ENCODE data around the gene TST.
A peak's percentile ranks its signal among the peaks of the same experiment; 100 is the strongest.

The TST gene

DNA sequence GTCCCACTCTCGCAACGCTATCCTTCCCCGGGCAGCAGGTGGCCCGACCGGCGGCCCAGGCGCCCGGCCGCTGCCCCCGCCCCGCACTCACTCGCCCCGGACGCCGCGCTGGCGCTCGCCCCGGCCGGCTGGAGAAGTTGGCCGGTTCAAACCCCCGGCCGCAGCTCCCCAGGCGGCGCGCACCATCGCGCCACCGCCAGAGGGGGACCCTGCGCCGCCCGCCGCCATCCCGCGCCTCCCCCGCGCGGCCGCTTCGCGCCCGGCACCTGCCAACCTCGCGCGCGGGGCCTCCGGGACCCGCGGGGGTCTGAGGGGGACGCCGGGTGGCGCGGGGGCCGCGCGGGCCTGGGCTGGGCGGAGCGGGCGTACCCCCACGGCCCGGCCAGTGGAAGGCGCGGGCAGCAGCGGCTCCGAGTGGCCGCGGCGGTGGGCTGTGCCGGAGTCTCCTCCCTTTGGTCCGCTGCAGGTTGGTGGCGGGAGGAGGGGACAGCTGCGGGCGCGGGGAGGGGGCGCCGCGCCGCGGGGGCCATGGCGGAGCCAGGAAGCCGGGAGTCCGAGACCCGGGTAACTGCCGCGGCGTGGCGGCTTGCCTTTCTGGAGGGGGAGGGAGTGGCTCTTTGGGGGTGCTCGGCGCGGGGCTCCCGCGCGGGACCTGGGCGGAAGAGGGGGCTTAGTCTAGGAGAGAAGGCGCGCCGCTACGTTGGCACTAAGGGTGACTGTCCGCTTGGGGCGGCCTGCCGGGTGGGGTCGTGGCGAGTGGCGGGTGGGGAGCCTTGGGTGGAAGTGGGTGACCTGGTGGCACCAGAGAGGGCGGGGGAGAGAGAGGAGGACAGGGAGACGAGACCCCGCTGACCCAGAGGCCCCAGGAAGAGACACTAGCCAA is at the start of gene TST, which contains the start of gene MPST:
TSS of gene TST (minus strand) at position 139 of the 883 bp plus-strand sequence. CDS start 715 bp downstream, outside the sequence.
TSS of gene MPST (plus strand) at position 434 of the 883 bp plus-strand sequence. CDS start at position 529, 95 bp downstream.
- peak within 1 kb of the TSS; percentile 20 for H3K27ac Mint-ChIP-seq
- H3K27me3 Mint-ChIP-seq = peaks cover 1% of the 10 kb centered on the region
- DNase-seq (ENCODE audit: low spot score in 2 of 2) (peak; percentile 41 to 57), ATAC-seq (ENCODE audit: low read depth) (peak; percentile 78)
- no peaks in the 10 kb centered on the region for H3K9me3 Mint-ChIP-seq
- peak within 1 kb of the TSS; percentile 84 for H3K4me3 Mint-ChIP-seq
- peaks cover 7% of the 10 kb centered on the region for H3K4me1 Mint-ChIP-seq
- no peaks in the 10 kb centered on the region for H3K36me3 Mint-ChIP-seq

DNA sequence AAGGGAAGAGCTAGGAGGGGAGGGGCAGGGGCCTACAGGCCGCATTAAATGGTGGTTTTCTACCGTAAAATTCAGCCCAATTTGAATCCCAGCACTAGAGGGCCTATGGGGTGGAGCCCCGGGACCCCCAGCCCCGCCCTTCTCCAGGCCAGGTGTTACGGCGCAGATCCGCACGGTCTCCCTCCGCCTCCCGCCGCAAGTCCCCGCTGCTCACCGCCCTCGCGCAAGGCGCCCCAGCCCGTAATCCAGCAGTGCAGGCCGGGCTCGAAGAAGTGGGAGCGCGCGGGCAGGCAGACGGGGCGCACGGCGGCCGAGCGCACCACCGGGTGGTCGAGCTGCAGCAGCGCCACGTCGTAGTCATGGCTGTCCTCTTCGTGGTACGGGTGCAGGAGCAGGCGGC is 49.6 kb upstream of the TST start:
- no peaks in the 10 kb centered on the region for H3K9me3 Mint-ChIP-seq
- DNase-seq (ENCODE audit: low spot score in 2 of 2) = no peak
- no peak for ATAC-seq (ENCODE audit: low read depth)
- no peaks in the 10 kb centered on the region for H3K4me1 Mint-ChIP-seq
- peaks cover 16% of the 10 kb centered on the region for H3K27me3 Mint-ChIP-seq
- no peak overlapping the region for H3K4me3 Mint-ChIP-seq
- no peak overlapping the region for H3K27ac Mint-ChIP-seq
- H3K36me3 Mint-ChIP-seq = peaks cover 7% of the 10 kb centered on the region

DNA sequence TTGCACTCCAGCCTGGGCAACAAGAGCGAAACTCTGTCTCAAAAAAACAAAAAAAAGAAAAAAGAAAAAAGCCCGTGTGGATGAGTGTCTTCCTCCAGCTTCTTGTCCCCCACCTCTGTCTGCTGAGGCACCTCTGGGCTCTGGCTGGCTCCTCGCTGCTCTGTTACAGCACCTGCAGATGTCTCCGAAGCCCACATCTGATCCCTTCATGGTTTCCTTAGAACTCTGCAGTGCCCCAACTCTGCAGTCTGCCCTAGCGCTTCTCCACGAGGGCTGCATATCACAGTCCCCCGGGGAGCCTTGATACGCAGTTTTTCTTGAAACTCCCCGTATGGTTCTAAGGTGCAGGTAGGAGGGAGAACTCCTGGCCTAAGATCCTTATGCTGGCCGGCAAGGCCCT is 48.2 kb upstream of the TST start:
- no peak overlapping the region for H3K4me3 Mint-ChIP-seq
- peaks cover 9% of the 10 kb centered on the region for H3K36me3 Mint-ChIP-seq
- no peaks in the 10 kb centered on the region for H3K9me3 Mint-ChIP-seq
- no peak overlapping the region for H3K27ac Mint-ChIP-seq
- DNase-seq (ENCODE audit: low spot score in 2 of 2) = no peak
- peaks cover 16% of the 10 kb centered on the region for H3K27me3 Mint-ChIP-seq
- H3K4me1 Mint-ChIP-seq = peaks cover 2% of the 10 kb centered on the region
- ATAC-seq (ENCODE audit: low read depth) = no peak

DNA sequence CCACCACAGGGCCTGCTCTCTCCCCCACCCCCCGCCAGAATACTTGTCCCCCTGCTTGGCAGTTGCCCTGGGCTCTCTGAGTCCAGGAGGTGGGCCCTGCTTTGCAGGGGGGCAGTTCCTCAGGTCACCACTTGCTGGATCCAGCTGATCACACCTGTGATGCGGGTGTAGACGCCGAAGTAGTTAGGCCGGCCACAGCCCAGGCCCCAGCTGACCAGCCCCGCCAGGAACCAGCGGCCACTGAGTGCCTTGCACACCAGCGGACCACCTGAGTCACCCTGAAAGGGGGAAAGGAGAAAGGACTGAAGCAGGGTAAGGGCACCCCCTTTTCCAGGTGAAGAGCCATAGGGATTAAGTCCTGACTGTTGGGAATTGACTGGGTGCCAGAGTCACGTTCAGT is 46.7 kb upstream of the TST start:
- ATAC-seq (ENCODE audit: low read depth) = no peak
- Mint-ChIP-seq H3K27me3 (peaks cover 16% of the 10 kb centered on the region), H3K36me3 (peaks cover 15% of the 10 kb centered on the region), H3K4me1 (peaks cover 2% of the 10 kb centered on the region), H3K9me3 (no peaks in the 10 kb centered on the region), H3K27ac (no peak overlapping the region), H3K4me3 (no peak overlapping the region)
- no peak for DNase-seq (ENCODE audit: low spot score in 2 of 2)

DNA sequence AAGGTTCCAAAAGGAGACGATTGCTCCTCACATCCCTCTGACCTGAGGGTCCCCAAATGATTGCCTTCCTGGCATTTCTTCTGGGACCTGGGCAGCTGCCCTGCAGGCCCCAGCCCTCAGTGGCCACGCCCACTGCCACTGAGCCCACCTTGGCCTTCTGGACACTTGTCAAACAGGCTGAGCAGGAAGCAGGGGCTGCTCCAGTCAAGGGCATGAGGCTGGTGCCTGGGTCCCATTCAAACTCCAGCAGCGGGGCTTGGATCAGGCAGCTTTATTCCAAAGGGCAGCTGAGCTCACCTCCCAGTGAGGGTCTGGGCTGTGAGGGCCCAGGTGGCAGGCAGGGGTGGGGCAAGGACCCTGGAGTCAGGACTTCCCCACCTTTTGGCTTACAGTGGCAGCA is 45.9 kb upstream of the TST start:
- Mint-ChIP-seq H3K9me3 (no peaks in the 10 kb centered on the region), H3K36me3 (peaks cover 17% of the 10 kb centered on the region), H3K4me1 (peaks cover 2% of the 10 kb centered on the region), H3K27me3 (peaks cover 15% of the 10 kb centered on the region), H3K4me3 (no peak overlapping the region), H3K27ac (no peak overlapping the region)
- ATAC-seq (ENCODE audit: low read depth) (no peak), DNase-seq (ENCODE audit: low spot score in 2 of 2) (no peak)

DNA sequence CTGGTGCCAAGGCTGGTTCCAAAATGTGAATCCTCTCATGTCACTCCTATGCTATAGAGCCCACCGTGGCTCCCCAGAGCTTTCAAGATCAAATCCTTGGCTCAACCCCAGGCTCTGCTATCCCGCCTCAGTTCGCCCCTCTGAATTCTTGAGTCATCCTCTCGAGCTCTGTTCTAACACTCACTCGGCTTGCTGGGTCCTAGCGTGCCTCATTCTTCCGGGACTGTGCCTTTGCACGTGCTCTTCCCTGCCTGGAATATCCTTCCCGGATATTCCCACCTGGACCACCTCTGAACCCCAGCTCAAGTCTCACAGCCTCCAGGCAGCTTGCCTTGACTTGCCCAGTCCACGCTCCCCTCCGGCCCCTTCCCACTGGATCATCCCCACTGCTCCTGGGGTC is 45.3 kb upstream of the TST start:
- H3K27ac Mint-ChIP-seq = no peak overlapping the region

DNA sequence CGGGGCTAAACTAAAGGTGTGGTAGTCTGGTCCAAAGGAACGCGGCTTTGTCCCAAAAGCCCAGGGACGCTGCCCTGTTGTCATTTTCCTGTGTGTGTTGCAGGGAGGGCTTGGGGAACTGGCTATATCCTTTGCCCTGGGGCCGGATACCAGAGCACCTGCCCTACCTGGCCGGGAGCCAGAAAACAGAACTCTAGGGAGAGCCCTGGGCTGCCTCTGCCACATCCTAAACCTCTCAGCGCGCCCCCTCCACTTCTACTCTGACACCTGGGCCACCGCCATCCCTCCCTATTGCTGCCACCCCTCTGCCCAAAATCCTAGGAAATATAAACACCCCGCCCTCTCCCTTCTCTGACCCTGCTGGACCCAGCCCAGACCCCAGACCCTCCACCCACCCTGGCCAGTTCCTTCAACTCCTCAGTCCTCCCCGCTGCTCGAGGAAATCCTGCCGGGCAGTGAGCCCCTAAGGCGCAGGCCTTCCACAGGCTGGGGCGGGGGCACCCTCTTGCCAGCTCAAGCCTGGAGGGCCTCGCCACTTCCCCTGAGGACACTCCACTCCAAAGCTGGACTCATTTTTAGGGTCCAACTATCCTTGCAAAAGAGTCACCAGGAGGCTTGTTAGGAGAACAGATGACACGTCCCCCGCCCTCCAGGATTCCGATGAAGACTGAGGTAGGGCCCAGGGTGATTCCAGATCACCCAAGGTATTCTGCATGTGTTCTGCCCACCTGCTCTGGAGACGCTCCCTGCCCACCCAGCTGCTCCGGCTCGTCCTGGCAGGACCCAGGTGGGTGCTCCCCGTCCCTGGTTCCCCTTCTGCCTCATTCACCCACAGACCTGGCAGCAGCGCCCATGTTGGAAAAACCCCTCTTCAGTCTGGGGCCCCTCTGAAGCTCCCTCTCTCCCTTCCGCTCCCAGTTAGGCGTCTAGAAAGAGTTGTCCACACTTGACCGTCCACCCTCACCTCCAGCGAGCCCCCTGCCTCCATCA is 44.5 kb upstream of the TST start:
- Mint-ChIP-seq H3K27me3 (peaks cover 9% of the 10 kb centered on the region), H3K4me1 (peaks cover 2% of the 10 kb centered on the region), H3K27ac (no peak overlapping the region), H3K9me3 (no peaks in the 10 kb centered on the region), H3K36me3 (peaks cover 19% of the 10 kb centered on the region), H3K4me3 (no peak overlapping the region)
- ATAC-seq (ENCODE audit: low read depth) (no peak), DNase-seq (ENCODE audit: low spot score in 2 of 2) (no peak)

More for the DNA sequence above, 45.3 kb upstream of the TST start:
- Mint-ChIP-seq H3K4me1 (peaks cover 2% of the 10 kb centered on the region), H3K36me3 (peaks cover 19% of the 10 kb centered on the region), H3K27me3 (peaks cover 9% of the 10 kb centered on the region), H3K9me3 (no peaks in the 10 kb centered on the region), H3K4me3 (no peak overlapping the region)
- ATAC-seq (ENCODE audit: low read depth) (no peak), DNase-seq (ENCODE audit: low spot score in 2 of 2) (no peak)

DNA sequence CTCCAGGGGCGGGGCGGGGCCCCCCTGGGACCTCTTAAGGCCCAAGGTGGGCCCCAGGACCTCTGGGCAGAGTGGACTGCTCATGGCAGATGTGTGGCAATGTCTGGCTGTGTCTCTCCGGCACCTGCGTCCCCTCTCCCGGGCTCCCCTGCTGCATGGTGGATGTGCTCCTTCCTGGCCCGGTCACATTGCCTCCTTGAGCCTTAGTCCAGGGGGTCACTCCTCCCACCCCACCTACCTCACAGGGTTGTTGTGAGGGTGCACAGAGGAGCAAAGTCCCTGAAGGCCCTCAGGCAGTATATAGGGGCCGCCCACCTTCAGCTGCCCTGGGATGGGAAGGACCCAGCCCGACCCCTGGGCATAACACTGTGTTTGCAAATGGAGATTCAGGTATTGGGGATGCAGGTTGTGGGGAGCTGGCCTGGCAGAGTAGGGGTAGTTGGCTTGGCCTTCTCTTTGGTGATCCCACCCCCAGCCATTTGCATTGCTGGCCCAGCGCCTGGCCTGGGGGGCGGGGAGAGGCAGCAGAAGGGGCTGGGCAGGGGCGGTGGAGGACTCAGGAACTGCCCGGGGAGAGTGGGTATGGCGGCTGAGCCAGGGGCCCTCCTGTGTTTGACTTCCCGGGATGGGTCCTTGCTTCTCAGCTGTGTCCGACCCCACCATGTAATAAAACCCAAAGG is 43.6 kb upstream of the TST start:
- Mint-ChIP-seq H3K27ac (no peak overlapping the region), H3K4me3 (no peak overlapping the region), H3K36me3 (peaks cover 19% of the 10 kb centered on the region), H3K9me3 (no peaks in the 10 kb centered on the region), H3K27me3 (peaks cover 4% of the 10 kb centered on the region), H3K4me1 (peaks cover 2% of the 10 kb centered on the region)
- ATAC-seq (ENCODE audit: low read depth) (no peak), DNase-seq (ENCODE audit: low spot score in 2 of 2) (no peak)

DNA sequence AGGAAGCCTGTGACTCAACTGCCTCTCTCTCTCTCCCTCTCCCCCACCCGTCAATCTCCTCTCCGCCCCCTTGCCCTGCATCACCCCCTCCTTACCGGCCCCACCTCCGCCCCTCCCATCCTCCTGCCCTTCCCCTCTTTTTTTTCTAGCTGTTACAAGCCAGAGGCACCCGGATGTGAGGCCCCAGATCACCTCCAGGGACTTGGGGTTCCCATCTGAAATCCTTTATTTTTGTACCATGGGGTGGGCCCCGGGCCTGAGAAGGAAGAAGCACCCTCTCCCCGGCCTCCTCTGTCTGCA is 43.1 kb upstream of the TST start:
- no peak overlapping the region for H3K27ac Mint-ChIP-seq
- H3K4me1 Mint-ChIP-seq = peaks cover 2% of the 10 kb centered on the region
- H3K27me3 Mint-ChIP-seq = peaks cover 2% of the 10 kb centered on the region
- H3K4me3 Mint-ChIP-seq = no peak overlapping the region
- H3K36me3 Mint-ChIP-seq = peaks cover 19% of the 10 kb centered on the region
- no peak for DNase-seq (ENCODE audit: low spot score in 2 of 2)
- no peaks in the 10 kb centered on the region for H3K9me3 Mint-ChIP-seq
- ATAC-seq (ENCODE audit: low read depth) = peak; percentile 60

DNA sequence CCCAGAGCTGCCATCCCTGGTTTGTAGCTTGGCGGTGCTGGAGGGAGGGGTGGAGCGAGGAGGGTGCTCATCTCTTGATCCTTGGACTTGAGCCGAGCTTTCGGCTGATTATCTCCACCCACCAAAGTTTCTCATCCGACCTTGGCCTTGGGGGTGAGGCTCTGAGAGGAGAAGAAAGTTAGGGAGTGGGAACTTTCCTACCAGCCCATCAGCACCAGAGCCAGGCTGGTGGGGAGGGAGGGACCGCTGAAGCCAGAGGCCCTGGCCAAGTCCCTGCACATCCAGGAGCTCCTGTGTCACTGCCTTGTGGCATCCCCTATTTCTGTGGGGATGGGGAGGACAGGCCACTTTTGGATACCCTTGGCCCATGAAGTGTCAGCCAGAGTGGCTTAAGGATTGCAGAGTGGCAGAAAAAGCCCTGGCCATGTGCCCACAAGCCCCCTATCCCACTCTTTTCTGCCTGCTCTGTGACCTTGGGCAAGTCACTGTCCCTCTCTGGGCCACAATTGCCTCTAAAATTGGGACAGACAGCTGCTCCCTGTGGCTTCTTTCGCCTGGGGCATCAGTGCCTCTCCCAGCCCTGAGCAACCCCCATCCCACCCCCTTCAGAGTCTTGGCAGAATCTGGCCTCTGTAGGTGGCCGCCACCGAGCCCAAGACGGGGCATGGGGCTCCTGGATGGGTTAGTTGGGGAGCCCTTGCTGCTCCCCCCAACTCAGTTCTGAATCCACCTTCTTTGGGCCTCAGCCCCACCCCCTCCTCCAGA is 42.5 kb upstream of the TST start:
- H3K36me3 Mint-ChIP-seq = peaks cover 20% of the 10 kb centered on the region
- no peak overlapping the region for H3K27ac Mint-ChIP-seq
- no peak overlapping the region for H3K4me3 Mint-ChIP-seq
- peaks cover 2% of the 10 kb centered on the region for H3K27me3 Mint-ChIP-seq
- ATAC-seq (ENCODE audit: low read depth) (no peak), DNase-seq (ENCODE audit: low spot score in 2 of 2) (no peak)
- H3K4me1 Mint-ChIP-seq = peaks cover 2% of the 10 kb centered on the region
- no peaks in the 10 kb centered on the region for H3K9me3 Mint-ChIP-seq

DNA sequence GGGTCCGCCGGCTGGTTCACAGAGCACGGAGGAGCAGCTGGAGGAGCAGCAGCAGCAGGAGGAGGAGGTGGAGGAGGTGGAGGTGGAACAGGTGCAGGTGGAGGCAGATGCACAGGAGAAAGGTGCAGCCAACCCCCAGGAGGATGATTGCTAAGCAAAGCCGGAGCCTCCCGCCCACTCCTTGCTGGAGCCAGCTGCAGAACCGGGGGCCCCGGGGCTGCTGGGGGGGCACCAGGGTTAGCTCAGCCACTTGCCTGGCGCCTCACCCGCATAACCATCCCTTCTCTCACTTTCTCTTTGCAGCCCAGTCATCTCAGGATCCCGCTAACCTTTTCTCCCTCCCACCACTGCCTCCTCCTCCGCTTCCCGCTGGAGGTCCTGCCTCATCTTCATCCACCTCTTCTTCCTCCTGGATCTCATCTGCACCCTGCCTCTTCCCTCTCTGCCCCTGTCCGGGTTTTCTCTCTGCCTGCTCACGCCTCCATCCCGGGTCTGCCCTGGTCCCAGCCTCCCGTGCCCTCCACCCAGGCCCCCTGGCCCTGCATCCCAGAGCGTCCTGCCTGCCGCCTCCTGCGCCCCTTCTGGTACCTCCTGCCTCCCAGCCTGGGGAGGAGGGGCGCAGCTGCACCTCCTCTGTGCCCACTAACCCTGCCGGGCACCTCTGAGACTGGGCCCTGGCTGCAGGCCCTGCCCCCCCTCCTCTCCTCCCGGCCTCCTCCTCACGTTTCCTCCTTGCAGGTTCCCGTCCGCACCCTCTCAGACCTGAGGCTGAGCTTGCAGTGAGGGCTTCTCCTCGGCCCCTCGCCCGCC is 41.8 kb upstream of the TST start:
- DNase-seq (ENCODE audit: low spot score in 2 of 2) (no peak), ATAC-seq (ENCODE audit: low read depth) (no peak)
- Mint-ChIP-seq H3K9me3 (no peaks in the 10 kb centered on the region), H3K4me3 (no peak overlapping the region), H3K27ac (no peak overlapping the region), H3K36me3 (peaks cover 23% of the 10 kb centered on the region), H3K4me1 (peaks cover 2% of the 10 kb centered on the region), H3K27me3 (no peaks in the 10 kb centered on the region)

DNA sequence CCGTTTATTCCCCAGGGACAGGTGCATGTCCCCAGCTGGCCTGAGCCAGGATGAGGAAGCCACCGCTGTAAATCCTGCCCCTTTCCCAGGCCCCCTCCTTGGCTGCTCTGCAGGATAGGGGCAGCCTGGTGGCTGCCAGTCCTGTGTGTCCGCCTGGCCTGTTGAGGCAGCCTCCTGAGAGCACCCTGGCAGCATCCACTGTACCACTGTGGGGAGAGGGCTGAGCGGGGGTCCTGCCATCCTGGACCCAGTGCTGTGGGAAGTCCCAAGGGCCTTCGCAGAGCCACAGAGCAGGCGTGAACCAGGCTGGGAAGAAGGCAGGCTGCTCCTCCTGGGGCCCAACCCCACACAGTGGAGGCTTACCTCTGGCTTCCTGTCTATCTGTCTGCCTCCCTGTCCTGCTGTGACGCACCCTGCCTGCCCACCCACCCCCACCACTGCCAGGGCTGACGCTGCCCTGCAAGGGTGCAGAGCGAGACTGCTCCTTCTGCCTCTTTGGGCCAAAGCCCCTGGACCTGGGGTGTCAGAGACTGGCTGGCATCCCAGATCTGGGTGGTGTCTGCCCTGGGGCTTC is 40.7 kb upstream of the TST start:
- no peak for ATAC-seq (ENCODE audit: low read depth)
- Mint-ChIP-seq H3K36me3 (peaks cover 25% of the 10 kb centered on the region), H3K9me3 (no peaks in the 10 kb centered on the region), H3K27ac (no peak overlapping the region), H3K4me1 (peaks cover 2% of the 10 kb centered on the region), H3K27me3 (no peaks in the 10 kb centered on the region), H3K4me3 (no peak overlapping the region)
- no peak for DNase-seq (ENCODE audit: low spot score in 2 of 2)
